ENCODE measurements around the gene PIGN.

- TF ChIP-seq CTCF (IDR thresholded peaks at IDR 0.05) (no peak), POLR2A (IDR thresholded peaks at IDR 0.05) (no peak)
Observed at GRCh38 chr18:62105376-62105775, 81.5 kb downstream of the PIGN start.

Measured in esophagus squamous epithelium (tissue), 4 donors.